CD4-positive, alpha-beta memory T cell (primary cell): ENCODE data around the gene CDR2L. TPM values are rescaled to one million over a fixed set of nuclear protein-coding genes. Genes with fewer than 3 reads are reported as not detected.

Experiments
- CTCF ChIA-PET: fragments of 350-600 bp; sonication (Branson Sonifier 250); formaldehyde crosslinking; loops from one replicate; lab custom pipeline; 2021; ENCODE audit warnings: inconsistent platforms; ENCODE audit not compliant: partially characterized antibody; lab: Charles Lee
- POLR2A ChIA-PET: fragments of 350-600 bp; sonication (Branson Sonifier 250); formaldehyde crosslinking; loops from one replicate; lab custom pipeline; 2021; ENCODE audit not compliant: partially characterized antibody; lab: Charles Lee
- DNase-seq, 5 donors: peaks; one replicate each; pipeline versions ENCODE4 v3.0.0 to v3.0.0-alpha.2; 2020 to 2022; ENCODE audit warnings: mixed read lengths in 1 of 5
- H3K27ac ChIP-seq: one replicate; pipeline ENCODE4 v1.7.0; 2013; ENCODE audit warnings: low read depth, low read length
- H3K27me3 ChIP-seq: 2 replicates; pipeline ENCODE4 v1.7.0; 2013; ENCODE audit warnings: mild to moderate bottlenecking, low read length, moderate library complexity; ENCODE audit not compliant: insufficient read depth
- H3K36me3 ChIP-seq: 2 replicates; pipeline ENCODE4 v1.7.0; 2013; ENCODE audit warnings: mild to moderate bottlenecking, low read length, moderate library complexity; ENCODE audit not compliant: insufficient read depth
- H3K4me1 ChIP-seq: 2 replicates; pipeline ENCODE4 v1.7.0; 2013; ENCODE audit warnings: mild to moderate bottlenecking, low read length, moderate library complexity; ENCODE audit not compliant: insufficient read depth
- H3K4me3 ChIP-seq, 2 donors: one replicate each; pipeline ENCODE4 v1.7.0; 2013; ENCODE audit warnings: low read length in 2 of 2, mild to moderate bottlenecking in 1 of 2
- H3K9me3 ChIP-seq, 2 donors: one replicate each; pipeline ENCODE4 v1.7.0; 2013; ENCODE audit warnings: low read length in 2 of 2, control low read depth in 1 of 2; ENCODE audit not compliant: control insufficient read depth in 1 of 2
- H3K27ac Mint-ChIP-seq, 7 donors: one replicate each; pipeline ENCODE4 v1.8.0; 2020 to 2021; ENCODE audit warnings: mixed read lengths in 7 of 7, mild to moderate bottlenecking in 6 of 7, inconsistent platforms in 3 of 7, moderate library complexity in 3 of 7
- H3K27me3 Mint-ChIP-seq, 2 donors: one replicate each; pipeline ENCODE4 v1.8.0; 2020 to 2021; ENCODE audit warnings: mixed read lengths in 2 of 2
- H3K36me3 Mint-ChIP-seq, 2 donors: one replicate each; pipeline ENCODE4 v1.8.0; 2020 to 2021; ENCODE audit warnings: mixed read lengths in 2 of 2, inconsistent platforms in 1 of 2, mild to moderate bottlenecking in 1 of 2
- H3K4me1 Mint-ChIP-seq, 4 donors: one replicate each; pipeline ENCODE4 v1.8.0; 2020 to 2021; ENCODE audit warnings: mixed read lengths in 4 of 4, mild to moderate bottlenecking in 1 of 4
- H3K4me3 Mint-ChIP-seq, 8 donors: one replicate each; pipeline ENCODE4 v1.8.0; 2020 to 2021; ENCODE audit warnings: mixed read lengths in 8 of 8, mild to moderate bottlenecking in 7 of 8, moderate library complexity in 6 of 8, inconsistent platforms in 3 of 8
- H3K9me3 Mint-ChIP-seq, 8 donors: one replicate each; pipeline ENCODE4 v1.8.0; 2020 to 2021; ENCODE audit warnings: mixed read lengths in 8 of 8, mild to moderate bottlenecking in 5 of 8, inconsistent platforms in 3 of 8, moderate library complexity in 1 of 8
- intact Hi-C: fragments of 100-400 bp; cut with micrococcal nuclease; formaldehyde crosslinking; loops from one replicate; pipeline ENCODE4 v1.15.1; 2023
- polyA plus RNA-seq, 2 donors: library from polyadenylated mRNA; unstranded; fragments of 300-500 nt; fragmentation: Illumina TruSeq; gene quantifications; one replicate each; pipeline ENCODE4 v1.2.3, GENCODE V29; 2021
- total RNA-seq, 2 experiments: library from RNA; stranded (reverse); gene quantifications; one replicate each; pipeline ENCODE4 v1.2.3, GENCODE V29; 2021

CDR2L gene
- total RNA-seq = under 1 TPM; 0.08 to 0.20 TPM
- polyA plus RNA-seq = not detected

GRCh38 chr17:74987418-74987908, at the start of gene CDR2L:
Gene CDR2L (plus strand): TSS chr17:74987632. CDS start chr17:74988044, 412 bp downstream.
- CTCF ChIA-PET = interaction anchor here (0.8 to 3.4 kb wide), 4 partner anchors 15 to 127 kb away, joined by 3 to 15 read pairs (median 9); partner anchors contain the start of genes HID1 and MRPL58
- no peak within 1 kb of the TSS for H3K27ac ChIP-seq
- peaks cover 6 to 22% (median 12%) of the 10 kb centered on the region in 4 donors for H3K4me1 Mint-ChIP-seq
- H3K27me3 ChIP-seq = no peaks in the 10 kb centered on the region
- no peaks in the 10 kb centered on the region for H3K36me3 ChIP-seq
- peak; percentile 89 to 91 (median 90) for DNase-seq
- peaks cover 0 to 1% (median 0%) of the 10 kb centered on the region in 8 donors for H3K9me3 Mint-ChIP-seq
- H3K4me1 ChIP-seq = peaks cover 17% of the 10 kb centered on the region
- POLR2A ChIA-PET = interaction anchor here (0.6 to 3.1 kb wide), 13 partner anchors 15 to 469 kb away, joined by 3 to 20 read pairs (median 3); partner anchors contain the start of genes HID1, MRPL58 and TMEM94
- peak within 1 kb of the TSS in 1 of 2 donors; percentile 61 for H3K4me3 ChIP-seq
- intact Hi-C loops = loop anchor here (1.0 to 2.0 kb wide), 2 partner anchors 15 to 45 kb away; partner anchors contain the start of gene HID1
- no peaks in the 10 kb centered on the region for H3K36me3 Mint-ChIP-seq
- no peaks in the 10 kb centered on the region for H3K9me3 ChIP-seq
- H3K27me3 Mint-ChIP-seq = peaks cover 2% of the 10 kb centered on the region in 2 donors
- H3K27ac Mint-ChIP-seq = peak within 1 kb of the TSS; percentile 3 to 84 (median 72)
- H3K4me3 Mint-ChIP-seq = peak within 1 kb of the TSS; percentile 84 to 94 (median 90)

- H3K4me1 ChIP-seq = no peaks in the 10 kb centered on the region
- Mint-ChIP-seq H3K4me1 (peaks cover 0 to 5% (median 2%) of the 10 kb centered on the region in 4 donors), H3K36me3 (no peaks in the 10 kb centered on the region), H3K27ac (no peak overlapping the region), H3K4me3 (no peak overlapping the region), H3K9me3 (no peaks in the 10 kb centered on the region), H3K27me3 (peaks cover 35 to 41% of the 10 kb centered on the region in 2 donors)
- intact Hi-C loops = no loop called here
- no peak overlapping the region for H3K27ac ChIP-seq
- H3K36me3 ChIP-seq = no peaks in the 10 kb centered on the region
- ChIA-PET POLR2A (no interaction called here), CTCF (no interaction called here)
- peaks cover 17% of the 10 kb centered on the region for H3K27me3 ChIP-seq
- DNase-seq = no peak
- H3K9me3 ChIP-seq = no peaks in the 10 kb centered on the region
- H3K4me3 ChIP-seq = no peak overlapping the region
Measured at GRCh38 chr17:74938194-74938950, 49.1 kb upstream of the CDR2L start.

- Histone ChIP-seq H3K4me1 (no peaks in the 10 kb centered on the region), H3K9me3 (no peaks in the 10 kb centered on the region), H3K27ac (no peak overlapping the region), H3K4me3 (no peak overlapping the region), H3K36me3 (no peaks in the 10 kb centered on the region), H3K27me3 (peaks cover 17% of the 10 kb centered on the region)
- Mint-ChIP-seq H3K4me1 (peaks cover 0 to 5% (median 2%) of the 10 kb centered on the region in 4 donors), H3K4me3 (no peak overlapping the region), H3K36me3 (no peaks in the 10 kb centered on the region), H3K9me3 (no peaks in the 10 kb centered on the region), H3K27me3 (peaks cover 31 to 38% of the 10 kb centered on the region in 2 donors), H3K27ac (no peak overlapping the region)
- ChIA-PET CTCF (interaction anchor here (1.3 kb wide), 1 partner anchor 22 kb away, joined by 4 read pairs; no protein-coding TSS in a partner anchor), POLR2A (no interaction called here)
- intact Hi-C loops = no loop called here
- DNase-seq = no peak
Measured at GRCh38 chr17:74939534-74939933, 47.9 kb upstream of the CDR2L start.

- no peaks in the 10 kb centered on the region for H3K36me3 Mint-ChIP-seq
- CTCF ChIA-PET = no interaction called here
- Histone ChIP-seq H3K27ac (no peak overlapping the region), H3K4me1 (no peaks in the 10 kb centered on the region), H3K9me3 (no peaks in the 10 kb centered on the region), H3K4me3 (no peak overlapping the region), H3K36me3 (no peaks in the 10 kb centered on the region), H3K27me3 (peaks cover 16% of the 10 kb centered on the region)
- H3K4me3 Mint-ChIP-seq = no peak overlapping the region
- H3K27me3 Mint-ChIP-seq = peaks cover 28 to 40% of the 10 kb centered on the region in 2 donors
- POLR2A ChIA-PET = no interaction called here
- intact Hi-C loops = no loop called here
- H3K9me3 Mint-ChIP-seq = no peaks in the 10 kb centered on the region
- peaks cover 0 to 5% (median 2%) of the 10 kb centered on the region in 4 donors for H3K4me1 Mint-ChIP-seq
- DNase-seq = no peak
- H3K27ac Mint-ChIP-seq = peak overlapping the region in 1 of 7 donors; percentile 23
Measured at GRCh38 chr17:74941128-74941725, 46.2 kb upstream of the CDR2L start.

- no peaks in the 10 kb centered on the region for H3K4me1 ChIP-seq
- peaks cover 9 to 19% of the 10 kb centered on the region in 2 donors for H3K27me3 Mint-ChIP-seq
- no peak overlapping the region for H3K4me3 Mint-ChIP-seq
- no peaks in the 10 kb centered on the region for H3K27me3 ChIP-seq
- H3K9me3 Mint-ChIP-seq = no peaks in the 10 kb centered on the region
- ChIA-PET POLR2A (no interaction called here), CTCF (no interaction called here)
- H3K4me1 Mint-ChIP-seq = peaks cover 0 to 4% (median 0%) of the 10 kb centered on the region in 4 donors
- no peak overlapping the region for H3K4me3 ChIP-seq
- no peak overlapping the region for H3K27ac ChIP-seq
- H3K27ac Mint-ChIP-seq = no peak overlapping the region
- intact Hi-C loops = no loop called here
- no peaks in the 10 kb centered on the region for H3K36me3 Mint-ChIP-seq
- no peaks in the 10 kb centered on the region for H3K9me3 ChIP-seq
- no peaks in the 10 kb centered on the region for H3K36me3 ChIP-seq
- DNase-seq = no peak
Measured at GRCh38 chr17:74943808-74944522, 43.5 kb upstream of the CDR2L start.

- Histone ChIP-seq H3K4me1 (no peaks in the 10 kb centered on the region), H3K27ac (no peak overlapping the region), H3K4me3 (no peak overlapping the region), H3K27me3 (no peaks in the 10 kb centered on the region), H3K36me3 (no peaks in the 10 kb centered on the region), H3K9me3 (no peaks in the 10 kb centered on the region)
- CTCF ChIA-PET = interaction anchor here (1.4 to 1.5 kb wide), 2 partner anchors 9 to 16 kb away, joined by 3 read pairs; no protein-coding TSS in a partner anchor
- H3K27me3 Mint-ChIP-seq = peaks cover 6 to 19% of the 10 kb centered on the region in 2 donors
- H3K36me3 Mint-ChIP-seq = no peaks in the 10 kb centered on the region
- no peak for DNase-seq
- H3K27ac Mint-ChIP-seq = no peak overlapping the region
- H3K4me1 Mint-ChIP-seq = no peaks in the 10 kb centered on the region
- no peaks in the 10 kb centered on the region for H3K9me3 Mint-ChIP-seq
- intact Hi-C loops = no loop called here
- POLR2A ChIA-PET = no interaction called here
- no peak overlapping the region for H3K4me3 Mint-ChIP-seq
Measured at GRCh38 chr17:74945543-74945942, 41.9 kb upstream of the CDR2L start.
